SK-N-SH (cell line): ENCODE results near the gene C17orf114.

Experiments used
- CTCF ChIA-PET: fragments of 300-600, 350-600 bp; formaldehyde crosslinking; extraction: SDS; loops from one replicate; lab custom pipeline; 2021; lab: Yijun Ruan, JAX
- POLR2A ChIA-PET: fragments of 350-600 bp; sonication (Branson Sonifier 250); formaldehyde crosslinking; extraction: SDS; loops from one replicate; lab custom pipeline; 2020; ENCODE audit warnings: antibody characterized with exemption, inconsistent platforms; lab: Yijun Ruan, JAX
- DNase-seq: peaks from one replicate; pipeline ENCODE4 v3.0.0; 2012
- H2AFZ ChIP-seq: fragments of 200-600 bp; sonication (generic); 2 replicates; pipeline ENCODE4 v1.8.1; 2016; ENCODE audit warnings: antibody characterized with exemption, mild to moderate bottlenecking, low read depth
- H3F3A ChIP-seq: fragments of 200-600 bp; sonication (generic); replicated peaks from 2 replicates; pipeline ENCODE3; 2016; ENCODE audit warnings: antibody characterized with exemption, mild to moderate bottlenecking; ENCODE audit not compliant: insufficient read depth
- H3K27ac ChIP-seq, 2 experiments: fragments of 200-500 bp in 1 of 2; fragments of 200-600 bp in 1 of 2; sonication (Bioruptor generic) in 1 of 2; sonication (generic), shearing (Covaris generic) in 1 of 2; 2 replicates each; pipeline versions ENCODE4 v1.5.1 to v1.6.1; 2014 to 2016; ENCODE audit warnings: low read depth in 2 of 2, inconsistent platforms in 1 of 2, low read length in 1 of 2, mild to moderate bottlenecking in 1 of 2, mixed read lengths in 1 of 2
- H3K27me3 ChIP-seq: fragments of 200-600 bp; sonication (generic), shearing (Covaris generic); 2 replicates; pipeline ENCODE4 v1.6.1; 2016; ENCODE audit warnings: mixed run types; ENCODE audit not compliant: insufficient read depth
- H3K36me3 ChIP-seq, 2 experiments: fragments of 200-500 bp in 1 of 2; fragments of 200-600 bp in 1 of 2; sonication (Bioruptor generic) in 1 of 2; sonication (generic) in 1 of 2; replicated peaks in 1 of 2; 2 replicates each; pipeline versions ENCODE3 to v1.5.1; 2014 to 2016; ENCODE audit warnings: low read length in 1 of 2, mild to moderate bottlenecking in 1 of 2; ENCODE audit not compliant: insufficient read depth in 2 of 2, control insufficient read depth in 1 of 2
- H3K4me1 ChIP-seq, 2 experiments: fragments of 200-500 bp in 1 of 2; fragments of 200-600 bp in 1 of 2; sonication (Bioruptor generic) in 1 of 2; sonication (generic), shearing (Covaris generic) in 1 of 2; 2 replicates each; pipeline versions ENCODE4 v1.5.1 to v1.6.1; 2014 to 2016; ENCODE audit warnings: low read depth in 1 of 2, low read length in 1 of 2, mixed run types in 1 of 2; ENCODE audit not compliant: insufficient read depth in 2 of 2, control insufficient read depth in 1 of 2
- H3K4me2 ChIP-seq: fragments of 200-600 bp; sonication (generic), shearing (Covaris generic); 2 replicates; pipeline ENCODE4 v1.6.1; 2017; ENCODE audit warnings: mixed run types
- H3K4me3 ChIP-seq, 2 experiments: fragments of 200-500 bp in 1 of 2; fragments of 200-600 bp in 1 of 2; sonication (Bioruptor generic) in 1 of 2; sonication (generic), shearing (Covaris generic) in 1 of 2; 2 replicates each; pipeline versions ENCODE4 v1.5.1 to v1.8.1; 2014 to 2016; ENCODE audit warnings: low read depth in 2 of 2, inconsistent platforms in 1 of 2, low read length in 1 of 2, mild to moderate bottlenecking in 1 of 2, mixed read lengths in 1 of 2, moderate library complexity in 1 of 2
- H3K79me2 ChIP-seq: fragments of 200-600 bp; sonication (generic); 2 replicates; pipeline ENCODE4 v1.8.1; 2017; ENCODE audit warnings: mild to moderate bottlenecking; ENCODE audit not compliant: insufficient read depth
- H3K9ac ChIP-seq: fragments of 200-600 bp; sonication (generic); 2 replicates; pipeline ENCODE4 v1.6.1; 2017; ENCODE audit warnings: mixed run types
- H3K9me2 ChIP-seq: fragments of 200-600 bp; sonication (generic); 2 replicates; pipeline ENCODE4 v1.6.1; 2017; ENCODE audit warnings: mixed run types
- H3K9me3 ChIP-seq: fragments of 200-600 bp; sonication (generic); 2 replicates; pipeline ENCODE4 v1.6.1; 2017; ENCODE audit warnings: mixed run types, mild to moderate bottlenecking, moderate library complexity
- H4K20me1 ChIP-seq: fragments of 200-600 bp; sonication (generic); 2 replicates; pipeline ENCODE4 v1.6.1; 2017; ENCODE audit warnings: mild to moderate bottlenecking, mixed run types; ENCODE audit not compliant: insufficient read depth
- CHD2 ChIP-seq: fragments of 150-350 bp; IDR thresholded peaks from 2 replicates; pipeline ENCODE4 v1.6.1; 2018; ENCODE audit warnings: low read length; ENCODE audit not compliant: partially characterized antibody
- MAX ChIP-seq: IDR thresholded peaks from 2 replicates; pipeline ENCODE4 v1.4.0; 2012; ENCODE audit warnings: low read depth
- MXI1 ChIP-seq: IDR thresholded peaks from 2 replicates; pipeline ENCODE4 v1.6.1; 2012; ENCODE audit warnings: mild to moderate bottlenecking, low read depth, low read length, improper control_type of control experiment
- POLR2AphosphoS5 ChIP-seq: IDR thresholded peaks from 2 replicates; pipeline ENCODE4 v1.6.1; 2012; ENCODE audit warnings: low read depth, low read length
- RFX5 ChIP-seq: IDR thresholded peaks from 2 replicates; pipeline ENCODE4 v1.6.1; 2012; ENCODE audit warnings: mild to moderate bottlenecking, improper control_type of control experiment, low read length
- TAF1 ChIP-seq: IDR thresholded peaks from 2 replicates; pipeline ENCODE4 v1.6.1; 2012; ENCODE audit warnings: low read depth, mild to moderate bottlenecking, low read length, moderate library complexity, borderline replicate concordance
- YY1 ChIP-seq: IDR thresholded peaks from 2 replicates; pipeline ENCODE4 v1.4.0; 2012; ENCODE audit warnings: low read depth, mild to moderate bottlenecking
- ZBTB33 ChIP-seq: IDR thresholded peaks from 2 replicates; pipeline ENCODE4 v1.4.0; 2012; ENCODE audit warnings: low read depth, borderline replicate concordance
- WGBS: methylation state at CpG from one replicate; pipeline ENCODE4 v1.1.6; 2017; ENCODE audit warnings: low lambda C conversion rate; 5-methylcytosine and 5-hydroxymethylcytosine counted together
- TF ChIP-seq, protein P1 (sequence below): fragments of 150-350 bp; IDR thresholded peaks from 2 replicates; pipeline ENCODE4 v1.6.1; 2017; ENCODE audit warnings: antibody characterized with exemption, low read length, low read depth, borderline replicate concordance
- TF ChIP-seq, protein P2 (sequence below): fragments of 150-350 bp; IDR thresholded peaks from 2 replicates; pipeline ENCODE4 v1.6.1; 2016; ENCODE audit warnings: mild to moderate bottlenecking, low read depth, low read length

Gene C17orf114

GRCh38 chr17:4780325-4780955 is 21.7 kb downstream of the C17orf114 start:
- H3K9me3 ChIP-seq, result no peaks in the 10 kb centered on the region
- CTCF ChIA-PET, result interaction anchor here (0.6 to 10.5 kb wide), 5 partner anchors 10 to 600 kb away, joined by 4 to 235 read pairs (median 5); no protein-coding TSS in a partner anchor
- no peaks in the 10 kb centered on the region; a peak in 1 of 4 replicates for H3K4me1 ChIP-seq
- no peak overlapping the region for H3K4me2 ChIP-seq
- WGBS, result 65% methylated on average over 9 of the region's 11 CpGs
- H3F3A ChIP-seq, result no peaks in the 10 kb centered on the region
- H3K36me3 ChIP-seq, result no peaks in the 10 kb centered on the region
- no peak overlapping the region for H3K9ac ChIP-seq
- H3K4me3 ChIP-seq, result no peak overlapping the region
- no peak for TF ChIP-seq MXI1
- TF ChIP-seq POLR2AphosphoS5, result no peak
- no peak for TF ChIP-seq YY1
- no peak for TF ChIP-seq ZBTB33
- TF ChIP-seq MAX, result no peak
- no peak for TF ChIP-seq RFX5
- TF ChIP-seq TAF1, result no peak
- TF ChIP-seq, protein P1, sequence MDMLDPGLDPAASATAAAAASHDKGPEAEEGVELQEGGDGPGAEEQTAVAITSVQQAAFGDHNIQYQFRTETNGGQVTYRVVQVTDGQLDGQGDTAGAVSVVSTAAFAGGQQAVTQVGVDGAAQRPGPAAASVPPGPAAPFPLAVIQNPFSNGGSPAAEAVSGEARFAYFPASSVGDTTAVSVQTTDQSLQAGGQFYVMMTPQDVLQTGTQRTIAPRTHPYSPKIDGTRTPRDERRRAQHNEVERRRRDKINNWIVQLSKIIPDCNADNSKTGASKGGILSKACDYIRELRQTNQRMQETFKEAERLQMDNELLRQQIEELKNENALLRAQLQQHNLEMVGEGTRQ, result no peak
- TF ChIP-seq, protein P2, sequence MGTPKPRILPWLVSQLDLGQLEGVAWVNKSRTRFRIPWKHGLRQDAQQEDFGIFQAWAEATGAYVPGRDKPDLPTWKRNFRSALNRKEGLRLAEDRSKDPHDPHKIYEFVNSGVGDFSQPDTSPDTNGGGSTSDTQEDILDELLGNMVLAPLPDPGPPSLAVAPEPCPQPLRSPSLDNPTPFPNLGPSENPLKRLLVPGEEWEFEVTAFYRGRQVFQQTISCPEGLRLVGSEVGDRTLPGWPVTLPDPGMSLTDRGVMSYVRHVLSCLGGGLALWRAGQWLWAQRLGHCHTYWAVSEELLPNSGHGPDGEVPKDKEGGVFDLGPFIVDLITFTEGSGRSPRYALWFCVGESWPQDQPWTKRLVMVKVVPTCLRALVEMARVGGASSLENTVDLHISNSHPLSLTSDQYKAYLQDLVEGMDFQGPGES, result no peak
- H2AFZ ChIP-seq, result no peak overlapping the region
- POLR2A ChIA-PET, result no interaction called here
- no peak overlapping the region for H3K27ac ChIP-seq
- H4K20me1 ChIP-seq, result no peaks in the 10 kb centered on the region
- no peak for DNase-seq
- H3K79me2 ChIP-seq, result no peaks in the 10 kb centered on the region
- no peaks in the 10 kb centered on the region for H3K9me2 ChIP-seq
- peaks cover 53% of the 10 kb centered on the region for H3K27me3 ChIP-seq

DNA sequence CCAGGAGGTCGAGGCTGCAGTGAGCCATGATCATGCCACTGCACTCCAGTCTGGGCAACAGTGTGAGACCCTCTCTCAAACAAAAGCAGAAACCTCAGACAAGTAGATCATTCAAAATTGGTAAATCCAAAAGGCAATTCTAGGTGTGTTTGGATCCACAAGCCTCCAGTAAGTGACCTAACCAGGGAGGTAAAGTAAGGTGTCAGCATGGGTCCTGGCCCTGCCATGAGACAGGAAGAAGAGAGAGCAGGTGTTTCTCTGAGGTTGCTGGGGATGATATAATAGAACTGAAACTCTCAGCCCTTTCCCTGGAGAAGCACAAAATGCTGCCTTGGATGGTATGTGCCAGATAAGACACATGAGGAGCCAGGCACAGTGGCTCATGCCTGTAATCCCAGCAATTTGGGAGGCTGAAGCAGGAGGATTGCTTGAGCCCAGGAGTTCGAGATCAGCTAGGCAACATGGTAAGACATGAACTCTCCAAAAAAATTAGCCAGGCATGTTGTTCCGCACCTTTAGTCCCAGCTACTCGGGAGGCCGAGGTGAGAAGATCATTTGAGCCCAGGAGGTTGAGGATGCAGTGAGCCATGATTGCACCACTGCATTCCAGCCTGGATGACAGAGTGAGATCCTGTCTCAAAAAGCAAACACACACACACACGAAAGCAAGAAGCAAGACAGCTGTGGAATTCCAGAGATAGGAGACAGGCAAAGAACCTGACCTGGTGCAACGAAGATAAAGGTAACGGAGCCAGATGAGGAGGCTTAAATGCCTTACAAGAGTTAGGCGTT is 24.0 kb downstream of the C17orf114 start:
- Histone ChIP-seq H3K9me2 (no peaks in the 10 kb centered on the region), H3K27me3 (peaks cover 52% of the 10 kb centered on the region), H3K27ac (no peak overlapping the region), H3K79me2 (no peaks in the 10 kb centered on the region), H3K9me3 (no peaks in the 10 kb centered on the region), H3K4me3 (no peak overlapping the region), H3K4me1 (no peaks in the 10 kb centered on the region), H3K4me2 (no peak overlapping the region), H3K36me3 (no peaks in the 10 kb centered on the region), H4K20me1 (no peaks in the 10 kb centered on the region), H3F3A (no peaks in the 10 kb centered on the region), H3K9ac (no peak overlapping the region), H2AFZ (no peak overlapping the region)
- POLR2A ChIA-PET, result no interaction called here
- 43% methylated on average over 9 of the region's 9 CpGs for WGBS
- DNase-seq, result no peak
- CTCF ChIA-PET, result interaction anchor here (1.3 to 1.6 kb wide), 3 partner anchors 8 to 11 kb away, joined by 3 to 7 read pairs (median 6); partner anchors contain the start of genes GLTPD2 and VMO1
- TF ChIP-seq CHD2, result no peak
